HCT116 (cell line): ENCODE measurements around the gene IFRD2.

Experiments used
- EZH2 ChIP-seq: fragments of 200-600 bp; sonication (generic); IDR thresholded peaks from 2 replicates; pipeline ENCODE4 v1.6.1; 2017; ENCODE audit warnings: antibody characterized with exemption, mixed run types
- RAD21 ChIP-seq: IDR thresholded peaks from 2 replicates; pipeline ENCODE4 v1.6.1; 2012; ENCODE audit warnings: low read depth, mild to moderate bottlenecking
- YY1 ChIP-seq: IDR thresholded peaks from 2 replicates; pipeline ENCODE4 v1.6.1; 2011; ENCODE audit warnings: low read length, low read depth, moderate library complexity, mild to moderate bottlenecking; ENCODE audit not compliant: insufficient replicate concordance; ENCODE audit errors: extremely low read depth
- ZNF274 ChIP-seq: fragments of 200-500 bp; sonication (Bioruptor generic); IDR thresholded peaks from 2 replicates; pipeline ENCODE4 v1.6.1; 2014; ENCODE audit warnings: mild to moderate bottlenecking, low read depth, low read length, inconsistent platforms
- TF ChIP-seq, protein P1 (sequence below): IDR thresholded peaks from 2 replicates; pipeline ENCODE4 v1.6.1; 2012
- TF ChIP-seq, protein P2 (sequence below), 3 experiments: fragments of 200-600 bp in 1 of 3; sonication (generic) in 1 of 3; IDR thresholded peaks in 2 of 3; conservative IDR thresholded peaks in 1 of 3; 2 replicates each; pipeline ENCODE4 v1.5.1; 2012 to 2017; ENCODE audit warnings: low read depth in 2 of 3, low read length in 2 of 3, antibody characterized with exemption in 1 of 3, borderline replicate concordance in 1 of 3, control low read depth in 1 of 3, mild to moderate bottlenecking in 1 of 3, mixed read lengths in 1 of 3, mixed run types in 1 of 3, moderate library complexity in 1 of 3; ENCODE audit not compliant: insufficient read depth in 1 of 3

DNA sequence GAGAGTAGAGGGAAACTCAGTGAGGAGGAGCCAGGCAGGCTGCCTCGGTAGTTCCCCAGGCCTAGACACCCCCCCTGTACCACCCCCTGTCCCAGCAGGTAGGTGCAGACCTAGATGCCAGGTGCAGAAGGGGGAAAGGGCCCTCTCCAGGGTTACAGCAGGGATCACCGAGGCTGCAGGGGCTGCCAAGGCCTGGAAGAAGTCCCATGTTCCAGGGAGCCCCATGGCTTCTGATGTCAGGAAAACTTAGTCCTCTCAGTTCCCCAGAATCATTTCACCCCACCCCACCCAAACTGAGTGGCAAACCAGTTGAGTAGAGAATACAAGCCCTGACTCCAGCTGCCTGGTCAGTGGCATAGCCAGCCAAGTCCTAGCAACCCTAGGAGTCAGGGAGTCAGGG, 30.7 kb downstream of the IFRD2 start:
- TF ChIP-seq, protein P1, sequence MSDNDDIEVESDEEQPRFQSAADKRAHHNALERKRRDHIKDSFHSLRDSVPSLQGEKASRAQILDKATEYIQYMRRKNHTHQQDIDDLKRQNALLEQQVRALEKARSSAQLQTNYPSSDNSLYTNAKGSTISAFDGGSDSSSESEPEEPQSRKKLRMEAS: no peak
- TF ChIP-seq YY1 (no peak), EZH2 (no peak), ZNF274 (no peak), RAD21 (no peak)
- TF ChIP-seq, protein P2, sequence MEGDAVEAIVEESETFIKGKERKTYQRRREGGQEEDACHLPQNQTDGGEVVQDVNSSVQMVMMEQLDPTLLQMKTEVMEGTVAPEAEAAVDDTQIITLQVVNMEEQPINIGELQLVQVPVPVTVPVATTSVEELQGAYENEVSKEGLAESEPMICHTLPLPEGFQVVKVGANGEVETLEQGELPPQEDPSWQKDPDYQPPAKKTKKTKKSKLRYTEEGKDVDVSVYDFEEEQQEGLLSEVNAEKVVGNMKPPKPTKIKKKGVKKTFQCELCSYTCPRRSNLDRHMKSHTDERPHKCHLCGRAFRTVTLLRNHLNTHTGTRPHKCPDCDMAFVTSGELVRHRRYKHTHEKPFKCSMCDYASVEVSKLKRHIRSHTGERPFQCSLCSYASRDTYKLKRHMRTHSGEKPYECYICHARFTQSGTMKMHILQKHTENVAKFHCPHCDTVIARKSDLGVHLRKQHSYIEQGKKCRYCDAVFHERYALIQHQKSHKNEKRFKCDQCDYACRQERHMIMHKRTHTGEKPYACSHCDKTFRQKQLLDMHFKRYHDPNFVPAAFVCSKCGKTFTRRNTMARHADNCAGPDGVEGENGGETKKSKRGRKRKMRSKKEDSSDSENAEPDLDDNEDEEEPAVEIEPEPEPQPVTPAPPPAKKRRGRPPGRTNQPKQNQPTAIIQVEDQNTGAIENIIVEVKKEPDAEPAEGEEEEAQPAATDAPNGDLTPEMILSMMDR (IDR thresholded peaks at IDR 0.05 in 2 of 3, conservative IDR thresholded peaks at IDR 0.05 in 1 of 3; ENCODE audit: borderline replicate concordance in 1 of 3, insufficient read depth in 1 of 3, low read depth in 2 of 3, low read length in 2 of 3): no peak
